Inflammatory macrophage treated with lipopolysaccharide for 1 hour (primary cell): ENCODE results near the gene PDE7B.

Experiments used
- DNase-seq, 2 donors: peaks; one replicate each; pipeline ENCODE4 v3.0.0-alpha.2; 2020 to 2022

The PDE7B gene

GRCh38 chr6:135992739-135993138 is 141.2 kb downstream of the PDE7B start:
- no peak for DNase-seq

- no peak for DNase-seq
These were observed 141.9 kb downstream of the PDE7B start for GRCh38 chr6:135993361-135993760.

DNA sequence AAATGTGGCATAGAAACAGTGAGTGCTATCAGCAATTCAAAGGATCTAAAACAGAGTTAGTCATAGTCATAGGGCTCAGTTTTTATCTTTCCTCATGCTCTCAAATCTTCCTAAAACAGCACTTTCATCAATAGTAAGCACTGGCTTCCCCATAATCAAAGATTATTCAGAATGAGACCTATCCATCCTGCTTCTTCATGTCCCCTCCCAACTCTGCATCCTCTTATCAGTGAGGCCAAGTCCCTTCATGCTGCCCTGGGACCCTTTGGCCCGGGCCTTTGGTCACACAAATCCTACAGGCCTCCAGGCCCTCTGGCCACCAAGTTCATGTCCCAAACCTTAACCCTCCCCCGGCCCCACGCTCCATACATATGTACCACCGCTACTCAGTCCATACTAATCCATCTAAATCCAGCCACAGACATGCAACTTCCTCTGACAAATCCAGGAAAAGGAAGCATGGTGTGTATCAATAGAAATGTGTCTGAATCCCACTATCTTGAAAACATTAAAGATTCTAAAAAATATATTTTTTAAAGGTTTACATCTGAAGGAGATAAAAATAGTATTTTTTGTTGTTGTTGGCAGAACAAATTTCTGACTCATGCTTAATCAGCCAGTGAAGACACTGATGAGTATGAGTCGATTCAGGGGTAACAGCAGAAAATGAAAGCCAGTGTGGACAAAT is 143.5 kb downstream of the PDE7B start:
- peak; percentile 50 to 52 for DNase-seq

- DNase-seq, result no peak
These were observed 144.0 kb downstream of the PDE7B start for GRCh38 chr6:135995545-135995898.

DNA sequence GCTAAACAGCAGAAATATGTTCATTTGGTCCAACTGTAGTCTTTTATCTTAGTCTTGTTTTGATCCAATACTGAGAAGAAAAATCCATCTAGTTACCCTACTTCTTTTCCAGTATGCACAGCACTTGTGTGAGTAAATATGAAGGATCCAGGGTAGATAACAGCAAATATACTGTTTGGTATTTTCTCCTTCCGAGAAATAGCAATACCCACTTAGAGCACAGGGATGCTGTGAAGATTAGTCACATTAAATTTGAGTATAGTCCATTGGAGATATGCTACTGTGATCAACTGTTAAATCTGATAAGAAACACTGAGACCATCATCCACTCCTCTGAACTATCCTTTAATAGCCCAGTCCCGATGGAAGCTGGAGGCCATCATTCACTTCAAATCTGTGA is 145.2 kb downstream of the PDE7B start:
- DNase-seq, result no peak

GRCh38 chr6:135999393-135999792 is 147.9 kb downstream of the PDE7B start:
- no peak for DNase-seq

DNA sequence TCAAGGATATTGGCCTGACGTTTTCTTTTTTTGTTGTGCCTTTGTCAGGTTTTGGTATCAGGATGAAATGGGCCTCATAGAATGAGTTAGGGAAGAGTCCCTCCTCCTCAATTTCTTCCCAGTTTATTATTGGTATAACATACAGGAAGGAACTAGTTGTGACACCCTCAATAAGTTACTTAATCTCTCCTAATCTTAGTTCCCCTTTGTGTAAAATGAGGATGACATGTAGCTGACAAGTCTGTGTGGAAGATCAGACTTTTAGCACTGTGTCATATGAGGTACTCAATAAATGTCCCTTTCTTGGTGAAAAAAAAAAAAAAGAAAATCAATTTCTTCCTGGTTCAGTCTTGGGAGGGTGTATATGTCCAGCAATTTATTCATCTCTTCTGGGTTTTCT is 155.8 kb downstream of the PDE7B start:
- DNase-seq, result peak; percentile 71 to 81

DNA sequence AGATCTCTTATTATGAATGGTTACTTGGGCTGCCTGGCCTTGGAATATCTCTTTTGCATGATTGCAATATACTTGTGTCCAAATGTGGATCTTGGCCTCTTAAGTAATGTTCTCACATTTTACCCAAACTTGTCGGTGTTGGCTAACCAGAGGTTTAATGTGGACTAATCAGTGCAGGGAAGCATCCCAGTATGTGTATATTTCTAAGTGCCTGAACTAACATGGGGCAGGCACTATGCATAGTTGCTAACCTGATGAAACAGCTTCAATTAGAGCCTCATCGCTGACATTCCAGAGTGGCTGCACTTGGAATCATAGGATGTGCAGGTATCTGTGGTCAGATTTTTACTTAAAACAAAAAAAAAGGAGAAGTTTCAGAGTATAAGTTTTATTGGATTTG is 160.0 kb downstream of the PDE7B start:
- no peak for DNase-seq

GRCh38 chr6:136012198-136012887 is 160.8 kb downstream of the PDE7B start:
- DNase-seq, result no peak

DNA sequence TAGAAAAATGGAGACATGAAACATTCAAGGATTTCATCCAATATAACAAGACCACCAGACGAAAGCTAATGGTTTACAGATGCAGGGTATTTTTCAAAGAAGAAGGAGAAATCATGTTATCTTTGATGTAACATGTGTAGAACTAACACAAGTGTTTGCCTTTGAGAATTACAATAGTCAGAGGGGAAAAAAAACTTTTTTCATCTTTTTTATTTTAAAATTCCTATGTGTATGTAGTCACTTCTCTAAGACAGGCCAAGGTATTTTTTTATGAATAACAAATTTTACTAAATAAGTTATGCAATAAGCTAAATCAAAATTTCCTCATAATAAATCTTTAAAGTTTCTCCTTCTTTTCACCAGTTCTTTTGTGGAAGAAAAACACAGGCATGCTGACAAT is 161.4 kb downstream of the PDE7B start:
- no peak for DNase-seq

DNA sequence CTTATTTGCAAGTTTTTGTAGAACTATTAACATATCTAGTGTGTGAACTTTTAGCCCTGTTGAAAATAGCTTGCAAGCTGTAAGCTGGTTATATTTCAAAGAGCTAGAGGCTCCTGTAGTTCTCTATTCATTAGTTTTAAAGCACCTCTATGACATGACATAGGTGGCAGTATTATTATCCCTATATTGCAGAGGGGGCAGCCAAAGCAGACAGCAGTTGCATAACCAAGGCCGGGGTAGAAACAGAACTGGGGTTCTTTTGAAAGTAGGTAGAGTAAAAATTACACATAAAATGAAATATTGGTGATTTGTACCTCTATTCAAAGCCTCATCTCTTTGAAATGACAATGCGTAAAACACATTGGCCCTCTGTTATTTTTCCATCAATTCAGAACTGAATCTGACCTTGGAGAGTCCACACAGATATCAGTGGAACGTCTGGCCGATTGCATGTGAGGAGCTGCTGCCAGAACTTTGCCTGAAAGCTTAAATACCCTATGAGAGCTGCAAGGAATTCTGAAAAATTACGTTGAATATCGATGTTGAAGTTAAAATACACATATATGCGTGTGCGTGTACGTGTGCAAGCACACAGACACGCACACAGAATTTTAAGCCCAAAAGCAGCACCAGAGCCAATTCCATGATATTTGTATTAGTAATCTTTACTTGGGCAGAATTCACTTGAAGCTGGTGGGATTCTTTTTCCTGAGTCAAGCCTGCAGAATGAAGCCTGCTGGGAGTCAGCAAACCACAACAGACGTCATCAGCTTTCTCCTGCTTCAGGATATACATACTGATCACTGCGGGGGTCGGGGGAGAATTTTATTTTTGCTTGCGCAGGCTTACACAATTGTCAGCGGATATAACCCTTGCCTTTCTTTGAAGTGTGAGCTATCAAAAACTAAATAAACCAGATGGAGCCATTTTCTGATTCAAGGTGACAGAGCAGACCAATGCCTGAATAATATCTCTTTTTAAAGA is 163.2 kb downstream of the PDE7B start:
- DNase-seq, result no peak

DNA sequence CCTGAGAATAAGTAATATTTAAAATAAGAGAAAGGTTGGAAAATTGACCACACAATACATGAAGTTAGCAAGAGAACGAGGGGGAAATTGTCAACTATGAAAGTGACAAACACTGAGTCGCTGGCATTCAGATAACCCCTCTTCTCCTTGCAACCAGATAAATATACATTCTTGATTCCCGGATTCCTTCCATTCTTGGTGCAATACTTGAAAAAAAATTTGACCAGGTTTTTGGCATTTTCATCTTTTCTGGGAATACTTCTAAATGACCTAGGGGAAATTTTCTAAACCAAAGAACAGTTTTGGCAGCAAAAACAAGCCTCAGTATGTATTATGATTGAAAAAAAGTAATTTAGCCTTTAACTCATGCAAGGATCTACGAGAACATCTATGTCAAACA is 164.0 kb downstream of the PDE7B start:
- no peak for DNase-seq

DNA sequence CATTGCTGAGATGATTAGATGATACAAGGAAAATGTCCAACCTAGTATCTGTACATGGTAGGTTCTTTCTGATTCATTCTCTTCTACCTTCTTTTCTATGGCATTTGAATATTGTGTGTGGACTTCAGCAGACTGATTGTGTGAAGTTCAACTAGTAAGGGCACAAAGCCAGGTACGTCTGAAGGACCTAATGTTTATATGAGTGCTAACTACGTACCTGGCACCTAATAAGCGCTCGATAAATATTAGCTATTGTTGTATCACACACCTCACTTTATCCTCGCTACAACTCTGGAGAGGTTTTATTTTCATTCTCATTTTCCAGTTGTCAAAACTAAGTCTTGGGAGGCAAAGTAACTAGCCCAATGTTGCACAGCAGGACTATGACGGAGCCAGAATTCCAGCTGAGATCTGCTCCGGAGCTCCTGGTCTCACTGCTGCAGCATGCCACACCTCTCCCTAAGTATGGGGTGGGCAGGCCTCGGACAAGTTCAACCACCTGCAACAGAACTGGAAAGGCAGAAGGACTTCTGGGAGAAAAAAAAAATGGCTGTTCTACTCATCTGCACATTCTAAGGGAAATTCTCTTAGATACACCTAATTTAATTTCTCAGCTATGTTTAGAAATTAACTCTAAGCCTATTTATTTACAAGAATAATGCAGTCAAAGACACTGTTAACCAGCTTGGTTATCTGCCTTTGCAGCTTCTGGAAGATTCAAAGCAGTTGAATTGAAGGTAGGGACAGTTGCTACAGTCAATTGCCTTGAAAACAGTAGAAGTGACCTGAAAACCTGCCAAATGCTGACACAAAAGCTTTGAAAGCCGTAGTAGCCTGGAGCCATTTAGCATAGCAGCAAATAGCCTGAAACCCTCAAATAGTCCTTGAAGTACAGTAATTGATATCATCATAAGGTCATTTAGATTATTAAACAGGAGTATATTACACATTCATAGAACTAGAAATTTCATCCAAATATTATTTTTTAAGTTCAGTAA is 165.0 kb downstream of the PDE7B start:
- DNase-seq, result no peak

DNA sequence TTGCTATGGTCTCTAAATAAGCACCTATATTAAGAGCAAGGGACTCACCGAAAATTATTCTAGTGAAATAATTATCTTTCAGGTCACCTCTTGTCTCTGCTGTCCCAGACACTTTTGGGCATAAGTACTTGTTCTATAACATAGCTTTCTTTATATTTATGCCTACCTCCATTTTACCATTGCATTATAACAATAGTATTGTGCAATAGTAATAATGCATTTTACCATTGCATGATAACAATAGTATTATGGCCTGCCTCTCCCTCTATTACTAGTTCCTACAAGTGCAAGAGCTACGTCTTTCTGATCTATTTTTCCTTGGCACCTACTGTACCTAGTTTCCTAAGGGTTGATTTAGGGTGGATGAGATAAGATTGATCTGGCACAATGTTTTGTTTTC is 169.2 kb downstream of the PDE7B start:
- DNase-seq, result no peak

DNA sequence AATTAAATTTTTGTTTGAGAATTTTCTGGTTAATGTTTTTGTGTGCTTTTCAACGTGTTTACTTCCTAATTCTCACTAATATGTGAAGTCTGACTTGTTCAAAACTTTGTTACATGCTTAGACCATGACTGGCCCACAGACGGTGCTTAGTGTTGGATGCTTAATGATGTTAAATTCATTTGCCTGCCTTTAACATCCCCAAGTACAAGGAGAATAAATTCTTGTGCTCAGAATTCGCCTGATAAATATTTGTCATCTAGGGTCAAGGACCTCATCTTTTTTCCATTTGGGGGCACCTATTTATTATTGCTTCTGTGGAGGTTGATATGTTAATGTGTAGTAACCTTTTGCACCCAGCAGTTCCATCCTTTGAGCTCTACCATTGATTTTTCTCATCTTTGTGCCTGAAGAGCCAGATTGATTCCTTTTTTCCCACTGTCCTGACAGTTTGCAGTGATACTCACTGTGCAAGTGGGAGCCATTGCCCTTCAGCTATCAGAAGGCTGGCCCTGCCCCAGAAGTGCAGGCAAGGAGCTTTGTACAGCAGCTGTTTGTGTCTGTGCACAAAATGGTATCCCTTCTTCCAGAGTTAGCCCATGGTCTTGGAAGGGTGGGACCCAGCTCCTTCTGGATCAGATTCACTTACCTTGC is 170.8 kb downstream of the PDE7B start:
- no peak for DNase-seq

DNA sequence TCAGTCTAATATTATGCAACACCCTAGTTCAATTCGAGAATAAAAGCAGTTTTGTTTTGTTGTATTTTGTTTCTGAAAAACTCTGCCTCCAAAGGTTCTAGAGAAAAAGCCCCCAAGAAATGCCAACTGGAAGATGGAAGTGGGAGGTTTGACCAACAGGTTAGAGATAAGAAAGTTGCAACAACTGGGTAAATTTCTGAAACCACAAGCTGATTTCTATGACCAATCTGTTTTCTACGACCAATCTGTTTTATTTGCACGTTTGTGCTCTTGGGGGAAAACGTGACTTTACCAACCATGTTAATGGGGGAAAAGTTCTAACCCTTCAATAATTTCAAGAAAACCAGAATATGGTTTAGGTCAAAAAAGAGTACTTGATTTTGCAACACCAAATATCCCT is 173.2 kb downstream of the PDE7B start:
- DNase-seq, result no peak

- DNase-seq, result no peak
These were observed 174.2 kb downstream of the PDE7B start for GRCh38 chr6:136025736-136026135.

GRCh38 chr6:136030131-136030530 is 178.6 kb downstream of the PDE7B start:
- no peak for DNase-seq

GRCh38 chr6:136031982-136032381 is 180.5 kb downstream of the PDE7B start:
- no peak for DNase-seq

- no peak for DNase-seq
These were observed 181.9 kb downstream of the PDE7B start for GRCh38 chr6:136033416-136033815.

GRCh38 chr6:136034422-136034821 is 182.9 kb downstream of the PDE7B start:
- DNase-seq, result no peak
